SK-N-SH (cell line): Measurements from ENCODE around the gene LAPTM5. TPM values are rescaled to one million over a fixed set of nuclear protein-coding genes. Genes with fewer than 3 reads are reported as not detected.

ENCODE experiments used
- CTCF ChIA-PET: fragments of 300-600, 350-600 bp; formaldehyde crosslinking; extraction: SDS; loops from one replicate; lab custom pipeline; 2021; lab: Yijun Ruan, JAX
- POLR2A ChIA-PET: fragments of 350-600 bp; sonication (Branson Sonifier 250); formaldehyde crosslinking; extraction: SDS; loops from one replicate; lab custom pipeline; 2020; ENCODE audit warnings: antibody characterized with exemption, inconsistent platforms; lab: Yijun Ruan, JAX
- DNase-seq: peaks from one replicate; pipeline ENCODE4 v3.0.0; 2012
- H2AFZ ChIP-seq: fragments of 200-600 bp; sonication (generic); 2 replicates; pipeline ENCODE4 v1.8.1; 2016; ENCODE audit warnings: antibody characterized with exemption, mild to moderate bottlenecking, low read depth
- H3F3A ChIP-seq: fragments of 200-600 bp; sonication (generic); replicated peaks from 2 replicates; pipeline ENCODE3; 2016; ENCODE audit warnings: antibody characterized with exemption, mild to moderate bottlenecking; ENCODE audit not compliant: insufficient read depth
- H3K27ac ChIP-seq, 2 experiments: fragments of 200-500 bp in 1 of 2; fragments of 200-600 bp in 1 of 2; sonication (Bioruptor generic) in 1 of 2; sonication (generic), shearing (Covaris generic) in 1 of 2; 2 replicates each; pipeline versions ENCODE4 v1.5.1 to v1.6.1; 2014 to 2016; ENCODE audit warnings: low read depth in 2 of 2, inconsistent platforms in 1 of 2, low read length in 1 of 2, mild to moderate bottlenecking in 1 of 2, mixed read lengths in 1 of 2
- H3K27me3 ChIP-seq: fragments of 200-600 bp; sonication (generic), shearing (Covaris generic); 2 replicates; pipeline ENCODE4 v1.6.1; 2016; ENCODE audit warnings: mixed run types; ENCODE audit not compliant: insufficient read depth
- H3K36me3 ChIP-seq, 2 experiments: fragments of 200-500 bp in 1 of 2; fragments of 200-600 bp in 1 of 2; sonication (Bioruptor generic) in 1 of 2; sonication (generic) in 1 of 2; replicated peaks in 1 of 2; 2 replicates each; pipeline versions ENCODE3 to v1.5.1; 2014 to 2016; ENCODE audit warnings: low read length in 1 of 2, mild to moderate bottlenecking in 1 of 2; ENCODE audit not compliant: insufficient read depth in 2 of 2, control insufficient read depth in 1 of 2
- H3K4me1 ChIP-seq, 2 experiments: fragments of 200-500 bp in 1 of 2; fragments of 200-600 bp in 1 of 2; sonication (Bioruptor generic) in 1 of 2; sonication (generic), shearing (Covaris generic) in 1 of 2; 2 replicates each; pipeline versions ENCODE4 v1.5.1 to v1.6.1; 2014 to 2016; ENCODE audit warnings: low read depth in 1 of 2, low read length in 1 of 2, mixed run types in 1 of 2; ENCODE audit not compliant: insufficient read depth in 2 of 2, control insufficient read depth in 1 of 2
- H3K4me2 ChIP-seq: fragments of 200-600 bp; sonication (generic), shearing (Covaris generic); 2 replicates; pipeline ENCODE4 v1.6.1; 2017; ENCODE audit warnings: mixed run types
- H3K4me3 ChIP-seq, 2 experiments: fragments of 200-500 bp in 1 of 2; fragments of 200-600 bp in 1 of 2; sonication (Bioruptor generic) in 1 of 2; sonication (generic), shearing (Covaris generic) in 1 of 2; 2 replicates each; pipeline versions ENCODE4 v1.5.1 to v1.8.1; 2014 to 2016; ENCODE audit warnings: low read depth in 2 of 2, inconsistent platforms in 1 of 2, low read length in 1 of 2, mild to moderate bottlenecking in 1 of 2, mixed read lengths in 1 of 2, moderate library complexity in 1 of 2
- H3K79me2 ChIP-seq: fragments of 200-600 bp; sonication (generic); 2 replicates; pipeline ENCODE4 v1.8.1; 2017; ENCODE audit warnings: mild to moderate bottlenecking; ENCODE audit not compliant: insufficient read depth
- H3K9ac ChIP-seq: fragments of 200-600 bp; sonication (generic); 2 replicates; pipeline ENCODE4 v1.6.1; 2017; ENCODE audit warnings: mixed run types
- H3K9me2 ChIP-seq: fragments of 200-600 bp; sonication (generic); 2 replicates; pipeline ENCODE4 v1.6.1; 2017; ENCODE audit warnings: mixed run types
- H3K9me3 ChIP-seq: fragments of 200-600 bp; sonication (generic); 2 replicates; pipeline ENCODE4 v1.6.1; 2017; ENCODE audit warnings: mixed run types, mild to moderate bottlenecking, moderate library complexity
- H4K20me1 ChIP-seq: fragments of 200-600 bp; sonication (generic); 2 replicates; pipeline ENCODE4 v1.6.1; 2017; ENCODE audit warnings: mild to moderate bottlenecking, mixed run types; ENCODE audit not compliant: insufficient read depth
- EP300 ChIP-seq, 2 experiments: IDR thresholded peaks; 2 replicates each; pipeline versions ENCODE4 v1.4.0 to v1.6.1; 2012; ENCODE audit warnings: borderline replicate concordance in 1 of 2, low read depth in 1 of 2, low read length in 1 of 2
- GATA2 ChIP-seq: sonication (generic); formaldehyde crosslinking; IDR thresholded peaks from 2 replicates; pipeline ENCODE4 v1.5.0; 2020; ENCODE audit warnings: mild to moderate bottlenecking, missing genetic modification reagents
- MEF2A ChIP-seq: IDR thresholded peaks from 2 replicates; pipeline ENCODE4 v1.4.0; 2012; ENCODE audit warnings: low read depth, borderline replicate concordance
- MXI1 ChIP-seq: IDR thresholded peaks from 2 replicates; pipeline ENCODE4 v1.6.1; 2012; ENCODE audit warnings: mild to moderate bottlenecking, low read depth, low read length, improper control_type of control experiment
- NRF1 ChIP-seq: IDR thresholded peaks from 2 replicates; pipeline ENCODE4 v1.6.1; 2012; ENCODE audit warnings: low read depth, mild to moderate bottlenecking, low read length
- POLR2AphosphoS5 ChIP-seq: IDR thresholded peaks from 2 replicates; pipeline ENCODE4 v1.6.1; 2012; ENCODE audit warnings: low read depth, low read length
- REST ChIP-seq: IDR thresholded peaks from 2 replicates; pipeline ENCODE4 v1.6.1; 2012; ENCODE audit warnings: mild to moderate bottlenecking, low read depth, low read length, moderate library complexity
- SIN3A ChIP-seq: IDR thresholded peaks from 2 replicates; pipeline ENCODE4 v1.6.1; 2012; ENCODE audit warnings: low read depth, mild to moderate bottlenecking, low read length, moderate library complexity, borderline replicate concordance
- SMC3 ChIP-seq: IDR thresholded peaks from 2 replicates; pipeline ENCODE4 v1.6.1; 2012; ENCODE audit warnings: low read depth, low read length, improper control_type of control experiment
- TAF1 ChIP-seq: IDR thresholded peaks from 2 replicates; pipeline ENCODE4 v1.6.1; 2012; ENCODE audit warnings: low read depth, mild to moderate bottlenecking, low read length, moderate library complexity, borderline replicate concordance
- TCF12 ChIP-seq: IDR thresholded peaks from 2 replicates; pipeline ENCODE4 v1.4.0; 2012
- TEAD4 ChIP-seq: IDR thresholded peaks from 2 replicates; pipeline ENCODE4 v1.4.0; 2012; ENCODE audit warnings: mild to moderate bottlenecking, borderline replicate concordance; ENCODE audit not compliant: insufficient read depth
- WGBS: methylation state at CpG from one replicate; pipeline ENCODE4 v1.1.6; 2017; ENCODE audit warnings: low lambda C conversion rate; 5-methylcytosine and 5-hydroxymethylcytosine counted together
- polyA plus RNA-seq, 3 experiments: library from polyadenylated mRNA; depleted of rRNA; stranded (reverse); fragments of >200 nt; gene quantifications; 2 replicates each; pipeline ENCODE4 v1.2.3, GENCODE V29; 2012
- TF ChIP-seq, protein P1 (sequence below): fragments of 150-350 bp; IDR thresholded peaks from 2 replicates; pipeline ENCODE4 v1.6.1; 2017; ENCODE audit warnings: antibody characterized with exemption, low read length, low read depth, borderline replicate concordance
- TF ChIP-seq, protein P2 (sequence below): IDR thresholded peaks from 2 replicates; pipeline ENCODE4 v1.4.0; 2012; ENCODE audit warnings: low read depth, borderline replicate concordance
- TF ChIP-seq, protein P3 (sequence below): IDR thresholded peaks from 2 replicates; pipeline ENCODE4; 2012

The LAPTM5 gene
- polyA plus RNA-seq, 1 of the 3 experiments (the other 2 are of a cell fraction), result 1.1 TPM

DNA sequence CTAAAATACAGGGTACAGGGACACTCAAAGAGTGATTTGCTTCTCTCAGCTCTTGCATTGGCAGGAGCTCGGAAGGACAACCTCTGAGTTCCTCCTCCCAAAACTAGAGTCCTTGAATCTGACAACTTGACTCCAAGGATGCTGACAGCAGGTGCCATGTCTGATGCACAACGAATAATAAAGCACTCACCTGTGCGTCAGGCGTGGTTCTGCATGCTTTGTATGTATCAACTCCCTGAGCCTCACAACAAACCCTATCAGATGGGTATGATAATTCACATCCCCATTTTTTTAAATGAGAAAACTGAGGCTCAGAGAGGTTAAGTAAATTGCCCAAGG, 1.4 kb downstream of the LAPTM5 start:
- Histone ChIP-seq H3K9ac (no peak overlapping the region), H3F3A (no peaks in the 10 kb centered on the region), H3K4me1 (peaks cover 0 to 5% of the 10 kb centered on the region in 2 experiments; a peak in 2 of 4 replicates), H2AFZ (no peak overlapping the region), H3K27ac (no peak overlapping the region), H3K9me2 (no peaks in the 10 kb centered on the region), H3K79me2 (no peaks in the 10 kb centered on the region), H3K27me3 (no peaks in the 10 kb centered on the region), H4K20me1 (no peaks in the 10 kb centered on the region), H3K4me3 (no peak overlapping the region), H3K36me3 (no peaks in the 10 kb centered on the region), H3K4me2 (0 out of 2 replicates have a peak overlapping the region, but pooled peaks have one; percentile 27), H3K9me3 (no peaks in the 10 kb centered on the region)
- POLR2A ChIA-PET, result no interaction called here
- WGBS, result 93% methylated on average over 3 of the region's 4 CpGs
- CTCF ChIA-PET, result interaction anchor here (0.9 to 4.7 kb wide), 5 partner anchors 10 to 102 kb away, joined by 3 to 24 read pairs (median 5); no protein-coding TSS in a partner anchor
- TF ChIP-seq SMC3 (no peak), TAF1 (no peak), NRF1 (no peak), TEAD4 (no peak), MEF2A (no peak), REST (no peak), EP300 (IDR thresholded peaks at IDR 0.05; ENCODE audit: borderline replicate concordance in 1 of 2, low read depth in 1 of 2, low read length in 1 of 2) (no peak), POLR2AphosphoS5 (no peak), MXI1 (no peak), GATA2 (CRISPR knock-in tag) (no peak), TCF12 (no peak), SIN3A (no peak)
- TF ChIP-seq, protein P1, sequence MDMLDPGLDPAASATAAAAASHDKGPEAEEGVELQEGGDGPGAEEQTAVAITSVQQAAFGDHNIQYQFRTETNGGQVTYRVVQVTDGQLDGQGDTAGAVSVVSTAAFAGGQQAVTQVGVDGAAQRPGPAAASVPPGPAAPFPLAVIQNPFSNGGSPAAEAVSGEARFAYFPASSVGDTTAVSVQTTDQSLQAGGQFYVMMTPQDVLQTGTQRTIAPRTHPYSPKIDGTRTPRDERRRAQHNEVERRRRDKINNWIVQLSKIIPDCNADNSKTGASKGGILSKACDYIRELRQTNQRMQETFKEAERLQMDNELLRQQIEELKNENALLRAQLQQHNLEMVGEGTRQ, result no peak
- TF ChIP-seq, protein P2, sequence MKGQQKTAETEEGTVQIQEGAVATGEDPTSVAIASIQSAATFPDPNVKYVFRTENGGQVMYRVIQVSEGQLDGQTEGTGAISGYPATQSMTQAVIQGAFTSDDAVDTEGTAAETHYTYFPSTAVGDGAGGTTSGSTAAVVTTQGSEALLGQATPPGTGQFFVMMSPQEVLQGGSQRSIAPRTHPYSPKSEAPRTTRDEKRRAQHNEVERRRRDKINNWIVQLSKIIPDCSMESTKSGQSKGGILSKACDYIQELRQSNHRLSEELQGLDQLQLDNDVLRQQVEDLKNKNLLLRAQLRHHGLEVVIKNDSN, result no peak
- TF ChIP-seq, protein P3, sequence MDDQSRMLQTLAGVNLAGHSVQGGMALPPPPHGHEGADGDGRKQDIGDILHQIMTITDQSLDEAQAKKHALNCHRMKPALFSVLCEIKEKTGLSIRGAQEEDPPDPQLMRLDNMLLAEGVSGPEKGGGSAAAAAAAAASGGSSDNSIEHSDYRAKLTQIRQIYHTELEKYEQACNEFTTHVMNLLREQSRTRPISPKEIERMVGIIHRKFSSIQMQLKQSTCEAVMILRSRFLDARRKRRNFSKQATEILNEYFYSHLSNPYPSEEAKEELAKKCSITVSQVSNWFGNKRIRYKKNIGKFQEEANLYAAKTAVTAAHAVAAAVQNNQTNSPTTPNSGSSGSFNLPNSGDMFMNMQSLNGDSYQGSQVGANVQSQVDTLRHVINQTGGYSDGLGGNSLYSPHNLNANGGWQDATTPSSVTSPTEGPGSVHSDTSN, result no peak
- no peak for DNase-seq
